ENCODE results near the gene TMEM74B. TPM values are rescaled to one million over a fixed set of nuclear protein-coding genes. Genes with fewer than 3 reads are reported as not detected.
A peak's percentile ranks its signal among the peaks of the same experiment; 100 is the strongest.

Gene TMEM74B
- polyA plus RNA-seq, 3 donors: not detected

DNA sequence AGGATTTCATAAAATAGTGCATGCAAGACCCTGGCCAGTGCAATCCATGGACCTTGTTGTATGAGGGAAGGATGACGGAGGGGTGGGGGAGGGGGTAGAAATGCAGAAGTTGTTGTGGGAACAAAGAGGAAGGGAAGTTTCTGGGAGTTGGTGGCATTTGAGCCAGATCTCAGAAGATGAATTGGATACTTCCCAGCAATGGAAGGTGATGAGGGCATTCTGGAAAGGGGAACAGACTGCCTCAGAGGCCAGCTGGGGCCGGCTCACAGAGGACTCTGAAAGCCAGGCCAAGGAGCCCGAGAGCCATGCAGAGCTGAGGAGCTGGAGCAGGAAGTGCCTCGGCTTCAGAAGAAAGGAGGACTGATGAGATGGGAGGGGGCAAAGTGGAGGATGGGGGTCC lies 2.7 kb downstream of the TMEM74B start:
- Mint-ChIP-seq H3K4me1 (peaks cover 16% of the 10 kb centered on the region), H3K27me3 (ENCODE audit: low read depth in 3 of 3) (peaks cover 30 to 33% (median 32%) of the 10 kb centered on the region in 3 donors), H3K27ac (peak overlapping the region in 2 of 7 donors; percentile 2 to 23), H3K36me3 (peaks cover 7 to 21% of the 10 kb centered on the region in 2 donors), H3K4me3 (peak overlapping the region in 1 of 2 donors; percentile 4), H3K9me3 (peaks cover 0 to 8% (median 5%) of the 10 kb centered on the region in 7 donors)
- no peaks in the 10 kb centered on the region for H3K36me3 ChIP-seq (replicated peaks in 1 of 2; ENCODE audit: control insufficient read depth in 1 of 2, insufficient read depth in 2 of 2, low read length in 2 of 2)
- WGBS (ENCODE audit: insufficient coverage): 24% methylated on average over 4 of the region's 4 CpGs
- no peak for TF ChIP-seq CTCF (IDR thresholded peaks at IDR 0.05)
- H3K79me2 ChIP-seq (ENCODE audit: insufficient read depth, low read length): no peaks in the 10 kb centered on the region
- no peak overlapping the region for H3K4me2 ChIP-seq (replicated peaks; ENCODE audit: extremely low read depth, low read length, poor library complexity, severe bottlenecking)
- H3K27me3 ChIP-seq (ENCODE audit: control insufficient read depth in 2 of 2, insufficient read depth in 2 of 2, low read length in 2 of 2): peaks cover 22 to 35% of the 10 kb centered on the region in 2 donors
- H3K9ac ChIP-seq (ENCODE audit: insufficient read depth, low read length, poor library complexity, severe bottlenecking): peak overlapping the region; percentile 2
- peaks cover 7 to 14% of the 10 kb centered on the region in 2 donors for H3K4me1 ChIP-seq (ENCODE audit: control insufficient read depth in 1 of 2, insufficient read depth in 2 of 2, low read length in 2 of 2)
- DNase-seq: peak in 1 of 3 donors; percentile 7
- intact Hi-C loops (cut with micrococcal nuclease): no loop called here
- no peak overlapping the region for H3K4me3 ChIP-seq (replicated peaks in 1 of 3; ENCODE audit: low read depth in 2 of 3, low read length in 3 of 3)
- no peak overlapping the region for H2AFZ ChIP-seq (ENCODE audit: insufficient read depth, low read depth, low read length, poor library complexity, severe bottlenecking)
- H3K27ac ChIP-seq (ENCODE audit: low read depth in 1 of 2, low read length in 2 of 2): no peak overlapping the region
- no peaks in the 10 kb centered on the region for H4K20me1 ChIP-seq (ENCODE audit: insufficient read depth, low read length)
- no peaks in the 10 kb centered on the region for H3K9me3 ChIP-seq (replicated peaks in 1 of 2; ENCODE audit: control insufficient read depth in 1 of 2, insufficient read depth in 1 of 2, low read length in 2 of 2)

DNA sequence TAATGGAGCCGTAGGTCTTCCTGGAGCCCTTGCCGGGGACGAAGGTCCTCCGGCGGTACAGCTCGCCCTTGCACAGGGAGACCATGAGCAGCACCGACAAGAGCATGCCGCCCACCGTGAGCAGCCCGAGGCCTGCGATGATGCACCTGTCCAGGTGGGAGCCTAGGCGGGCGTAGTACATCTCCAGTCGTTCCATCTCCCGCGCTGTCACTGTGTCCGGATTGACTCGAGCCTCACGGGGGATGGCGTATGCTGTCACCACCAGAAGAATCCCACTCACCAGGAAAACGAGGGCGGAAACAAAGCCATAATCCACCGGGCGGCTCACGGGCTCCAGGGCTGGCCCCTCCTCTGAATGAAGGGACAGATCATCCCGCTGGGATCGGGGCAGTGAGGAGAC lies 3.8 kb downstream of the TMEM74B start:
- Mint-ChIP-seq H3K4me3 (no peak overlapping the region), H3K27me3 (ENCODE audit: low read depth in 3 of 3) (peaks cover 25 to 32% (median 26%) of the 10 kb centered on the region in 3 donors), H3K27ac (no peak overlapping the region), H3K4me1 (peaks cover 15% of the 10 kb centered on the region), H3K9me3 (peaks cover 0 to 8% (median 5%) of the 10 kb centered on the region in 7 donors), H3K36me3 (peaks cover 17 to 28% of the 10 kb centered on the region in 2 donors)
- no peak overlapping the region for H2AFZ ChIP-seq (ENCODE audit: insufficient read depth, low read depth, low read length, poor library complexity, severe bottlenecking)
- H3K79me2 ChIP-seq (ENCODE audit: insufficient read depth, low read length): no peaks in the 10 kb centered on the region
- H3K4me3 ChIP-seq (replicated peaks in 1 of 3; ENCODE audit: low read depth in 2 of 3, low read length in 3 of 3): no peak overlapping the region
- no peak overlapping the region for H3K27ac ChIP-seq (ENCODE audit: low read depth in 1 of 2, low read length in 2 of 2)
- H3K27me3 ChIP-seq (ENCODE audit: control insufficient read depth in 2 of 2, insufficient read depth in 2 of 2, low read length in 2 of 2): peaks cover 22 to 24% of the 10 kb centered on the region in 2 donors
- H3K36me3 ChIP-seq (replicated peaks in 1 of 2; ENCODE audit: control insufficient read depth in 1 of 2, insufficient read depth in 2 of 2, low read length in 2 of 2): peaks cover 5 to 10% of the 10 kb centered on the region in 2 donors
- DNase-seq: no peak
- intact Hi-C loops (cut with micrococcal nuclease): no loop called here
- TF ChIP-seq CTCF (IDR thresholded peaks at IDR 0.05): no peak
- H3K4me2 ChIP-seq (replicated peaks; ENCODE audit: extremely low read depth, low read length, poor library complexity, severe bottlenecking): no peak overlapping the region
- WGBS (ENCODE audit: insufficient coverage): 97% methylated on average over 22 of the region's 27 CpGs
- H3K9ac ChIP-seq (ENCODE audit: insufficient read depth, low read length, poor library complexity, severe bottlenecking): no peak overlapping the region
- H3K9me3 ChIP-seq (replicated peaks in 1 of 2; ENCODE audit: control insufficient read depth in 1 of 2, insufficient read depth in 1 of 2, low read length in 2 of 2): no peaks in the 10 kb centered on the region
- peaks cover 7 to 14% of the 10 kb centered on the region in 2 donors for H3K4me1 ChIP-seq (ENCODE audit: control insufficient read depth in 1 of 2, insufficient read depth in 2 of 2, low read length in 2 of 2)
- no peaks in the 10 kb centered on the region for H4K20me1 ChIP-seq (ENCODE audit: insufficient read depth, low read length)

Measured in CD14-positive monocyte (primary cell).